ENCODE results near the gene DNAAF1.

DNAAF1 gene

DNA sequence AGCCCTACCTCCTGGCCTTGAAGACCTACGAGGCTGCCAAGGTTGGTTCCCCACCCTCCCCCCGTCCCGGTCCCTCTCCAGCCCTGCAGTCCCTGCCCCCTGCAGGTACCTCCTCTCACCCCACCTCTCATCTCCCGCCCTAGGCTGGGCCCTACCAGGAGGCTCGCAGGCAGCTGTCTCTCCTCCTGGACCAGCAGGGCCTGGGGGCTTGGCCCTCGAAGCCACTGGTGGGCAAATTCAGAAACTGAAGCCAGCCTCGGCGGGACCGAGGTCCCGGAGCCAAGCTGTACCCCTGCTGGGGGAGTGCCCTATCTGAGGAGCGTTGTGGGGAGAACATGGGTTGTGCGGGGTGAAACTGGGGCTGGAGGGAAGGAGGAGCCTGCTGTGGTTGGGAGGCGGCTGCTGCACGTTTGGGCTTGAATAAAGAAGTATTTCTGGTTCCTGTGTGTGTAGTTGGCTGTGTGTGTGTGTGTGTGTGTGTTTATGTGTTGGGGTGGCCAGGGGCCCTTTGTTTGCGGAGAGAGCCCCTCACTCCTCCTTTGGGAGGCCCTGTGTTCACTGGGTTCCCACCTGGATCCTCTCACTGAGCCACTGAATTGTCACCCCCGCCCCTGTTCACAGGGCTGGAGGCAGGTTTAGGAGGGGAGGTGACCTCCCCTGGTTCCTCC is 51.8 kb downstream of the DNAAF1 start:
- Histone ChIP-seq H2AFZ (ENCODE audit: low read depth, low read length) (no peak overlapping the region), H3K4me1 (ENCODE audit: low read length) (no peaks in the 10 kb centered on the region), H3K36me3 (replicated peaks; ENCODE audit: low read depth, low read length) (no peaks in the 10 kb centered on the region), H3K4me2 (ENCODE audit: low read length) (no peak overlapping the region), H3K9me3 (ENCODE audit: insufficient read depth, low read length) (no peaks in the 10 kb centered on the region), H3K79me2 (ENCODE audit: low read length) (no peaks in the 10 kb centered on the region), H3K27ac (ENCODE audit: low read length) (no peak overlapping the region), H4K20me1 (ENCODE audit: insufficient read depth, low read length) (no peaks in the 10 kb centered on the region), H3K27me3 (ENCODE audit: low read depth, low read length) (peaks cover 8% of the 10 kb centered on the region; the same call in 1 of the 2 replicates), H3K4me3 (ENCODE audit: low read length) (no peak overlapping the region), H3K9ac (ENCODE audit: low read length) (no peak overlapping the region)
- TF ChIP-seq EZH2phosphoT487 (IDR thresholded peaks at IDR 0.05; ENCODE audit: low read depth) = no peak
- TF ChIP-seq, protein P1, sequence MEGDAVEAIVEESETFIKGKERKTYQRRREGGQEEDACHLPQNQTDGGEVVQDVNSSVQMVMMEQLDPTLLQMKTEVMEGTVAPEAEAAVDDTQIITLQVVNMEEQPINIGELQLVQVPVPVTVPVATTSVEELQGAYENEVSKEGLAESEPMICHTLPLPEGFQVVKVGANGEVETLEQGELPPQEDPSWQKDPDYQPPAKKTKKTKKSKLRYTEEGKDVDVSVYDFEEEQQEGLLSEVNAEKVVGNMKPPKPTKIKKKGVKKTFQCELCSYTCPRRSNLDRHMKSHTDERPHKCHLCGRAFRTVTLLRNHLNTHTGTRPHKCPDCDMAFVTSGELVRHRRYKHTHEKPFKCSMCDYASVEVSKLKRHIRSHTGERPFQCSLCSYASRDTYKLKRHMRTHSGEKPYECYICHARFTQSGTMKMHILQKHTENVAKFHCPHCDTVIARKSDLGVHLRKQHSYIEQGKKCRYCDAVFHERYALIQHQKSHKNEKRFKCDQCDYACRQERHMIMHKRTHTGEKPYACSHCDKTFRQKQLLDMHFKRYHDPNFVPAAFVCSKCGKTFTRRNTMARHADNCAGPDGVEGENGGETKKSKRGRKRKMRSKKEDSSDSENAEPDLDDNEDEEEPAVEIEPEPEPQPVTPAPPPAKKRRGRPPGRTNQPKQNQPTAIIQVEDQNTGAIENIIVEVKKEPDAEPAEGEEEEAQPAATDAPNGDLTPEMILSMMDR (IDR thresholded peaks at IDR 0.05; ENCODE audit: low read depth, low read length) = no peak

DNA sequence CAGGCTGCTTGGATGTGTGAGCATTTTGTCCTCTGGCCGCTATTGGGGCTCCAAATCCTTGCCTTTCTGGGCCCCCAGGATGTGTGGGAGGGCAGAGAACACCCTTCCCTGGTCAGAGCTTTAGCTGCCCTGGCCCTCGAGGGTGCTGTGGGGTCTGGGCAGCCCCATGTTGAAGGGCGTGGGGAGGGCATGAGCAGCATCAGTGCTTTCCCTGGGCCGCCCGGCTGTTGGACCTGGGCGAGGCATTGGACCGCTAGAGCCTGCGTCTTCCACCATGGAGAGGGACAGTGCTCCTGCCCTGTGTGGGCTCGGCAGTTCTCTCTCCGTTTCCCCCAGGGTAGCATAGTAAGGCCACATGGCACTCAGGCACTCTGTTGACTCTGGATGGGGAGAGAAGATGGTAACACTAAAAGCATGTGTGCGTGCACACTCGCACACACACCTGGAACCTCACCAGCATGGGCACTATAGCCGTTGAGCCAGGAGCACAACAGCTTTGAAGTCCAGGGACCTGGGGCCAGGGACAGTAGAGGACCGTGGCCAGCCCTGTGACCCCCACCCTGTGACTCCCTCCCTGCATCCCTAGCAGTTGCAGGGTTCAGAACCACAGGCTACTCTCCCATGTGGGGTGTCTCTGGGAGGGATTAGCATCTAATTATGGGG is 52.5 kb downstream of the DNAAF1 start:
- Histone ChIP-seq H3K27ac (ENCODE audit: low read length) (no peak overlapping the region), H3K9me3 (ENCODE audit: insufficient read depth, low read length) (no peaks in the 10 kb centered on the region), H2AFZ (ENCODE audit: low read depth, low read length) (no peak overlapping the region), H3K9ac (ENCODE audit: low read length) (no peak overlapping the region), H3K27me3 (ENCODE audit: low read depth, low read length) (peaks cover 8% of the 10 kb centered on the region; the same call in 1 of the 2 replicates), H3K4me2 (ENCODE audit: low read length) (no peak overlapping the region), H3K79me2 (ENCODE audit: low read length) (no peaks in the 10 kb centered on the region), H3K4me1 (ENCODE audit: low read length) (no peaks in the 10 kb centered on the region), H3K36me3 (replicated peaks; ENCODE audit: low read depth, low read length) (no peaks in the 10 kb centered on the region), H4K20me1 (ENCODE audit: insufficient read depth, low read length) (no peaks in the 10 kb centered on the region), H3K4me3 (ENCODE audit: low read length) (no peak overlapping the region)
- TF ChIP-seq, protein P1 (IDR thresholded peaks at IDR 0.05; ENCODE audit: low read depth, low read length) = no peak
- TF ChIP-seq EZH2phosphoT487 (IDR thresholded peaks at IDR 0.05; ENCODE audit: low read depth) = no peak

DNA sequence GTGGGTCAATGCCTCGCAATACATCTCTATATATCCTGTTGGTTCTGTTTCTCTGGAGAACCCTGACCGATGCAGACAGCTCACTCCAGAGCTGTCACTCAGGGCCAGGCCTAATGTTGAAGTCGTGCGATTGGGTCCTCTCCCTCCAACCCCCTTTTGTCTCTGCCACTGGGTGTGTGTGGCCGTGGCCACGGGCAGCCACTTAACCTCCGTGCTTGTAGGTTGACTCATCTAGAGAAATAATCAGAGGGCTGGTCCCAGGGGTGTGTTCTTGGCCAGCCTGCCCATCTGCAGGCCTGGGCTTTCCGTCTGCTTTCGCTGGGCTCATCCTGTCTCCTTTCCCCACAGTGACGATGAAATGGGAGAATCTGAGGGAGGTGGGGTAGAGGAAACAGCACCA is 53.3 kb downstream of the DNAAF1 start:
- no peak overlapping the region for H3K27ac ChIP-seq (ENCODE audit: low read length)
- H3K9ac ChIP-seq (ENCODE audit: low read length) = no peak overlapping the region
- no peaks in the 10 kb centered on the region for H3K4me1 ChIP-seq (ENCODE audit: low read length)
- H3K79me2 ChIP-seq (ENCODE audit: low read length) = no peaks in the 10 kb centered on the region
- H3K4me2 ChIP-seq (ENCODE audit: low read length) = no peak overlapping the region
- no peak overlapping the region for H2AFZ ChIP-seq (ENCODE audit: low read depth, low read length)
- TF ChIP-seq, protein P1 (IDR thresholded peaks at IDR 0.05; ENCODE audit: low read depth, low read length) = no peak
- no peak for TF ChIP-seq EZH2phosphoT487 (IDR thresholded peaks at IDR 0.05; ENCODE audit: low read depth)
- peaks cover 8% of the 10 kb centered on the region; the same call in 1 of the 2 replicates for H3K27me3 ChIP-seq (ENCODE audit: low read depth, low read length)
- H3K36me3 ChIP-seq (replicated peaks; ENCODE audit: low read depth, low read length) = no peaks in the 10 kb centered on the region
- no peaks in the 10 kb centered on the region for H3K9me3 ChIP-seq (ENCODE audit: insufficient read depth, low read length)
- no peaks in the 10 kb centered on the region for H4K20me1 ChIP-seq (ENCODE audit: insufficient read depth, low read length)
- no peak overlapping the region for H3K4me3 ChIP-seq (ENCODE audit: low read length)

DNA sequence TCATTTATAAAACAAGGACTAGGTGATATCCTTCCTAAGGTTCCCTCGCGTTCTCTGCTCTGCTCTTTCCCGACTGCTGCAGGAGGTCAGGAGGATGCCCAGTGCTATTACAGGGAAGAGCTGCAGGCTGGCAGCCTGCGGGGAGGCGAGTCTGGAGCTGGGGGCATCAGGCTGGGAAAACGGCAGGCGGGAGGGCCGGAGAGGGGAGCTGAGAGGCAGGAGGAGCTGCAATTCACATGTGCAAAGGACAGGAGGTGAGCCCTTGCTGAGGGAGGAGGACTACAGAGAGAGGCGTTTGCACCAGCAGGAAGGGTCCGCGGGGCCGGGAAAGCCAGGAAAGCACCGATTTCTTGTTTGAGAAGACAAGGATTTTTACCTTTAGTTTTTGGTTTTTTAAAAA is 54.0 kb downstream of the DNAAF1 start:
- no peaks in the 10 kb centered on the region for H3K4me1 ChIP-seq (ENCODE audit: low read length)
- no peaks in the 10 kb centered on the region for H3K79me2 ChIP-seq (ENCODE audit: low read length)
- H3K36me3 ChIP-seq (replicated peaks; ENCODE audit: low read depth, low read length) = no peaks in the 10 kb centered on the region
- no peak overlapping the region for H3K9ac ChIP-seq (ENCODE audit: low read length)
- H3K4me3 ChIP-seq (ENCODE audit: low read length) = no peak overlapping the region
- no peak overlapping the region for H3K4me2 ChIP-seq (ENCODE audit: low read length)
- H3K27me3 ChIP-seq (ENCODE audit: low read depth, low read length) = peaks cover 8% of the 10 kb centered on the region; the same call in 1 of the 2 replicates
- no peaks in the 10 kb centered on the region for H4K20me1 ChIP-seq (ENCODE audit: insufficient read depth, low read length)
- H3K9me3 ChIP-seq (ENCODE audit: insufficient read depth, low read length) = no peaks in the 10 kb centered on the region
- TF ChIP-seq, protein P1 (IDR thresholded peaks at IDR 0.05; ENCODE audit: low read depth, low read length) = no peak
- no peak for TF ChIP-seq EZH2phosphoT487 (IDR thresholded peaks at IDR 0.05; ENCODE audit: low read depth)
- H2AFZ ChIP-seq (ENCODE audit: low read depth, low read length) = no peak overlapping the region
- H3K27ac ChIP-seq (ENCODE audit: low read length) = no peak overlapping the region

Measured in OCI-LY3 (cell line).